ENCODE results near the gene SIX3. TPM values are rescaled to one million over a fixed set of nuclear protein-coding genes. Genes with fewer than 3 reads are reported as not detected.

Gene SIX3
- total and polyA plus RNA-seq, 4 donors, result not detected

- no peaks in the 10 kb centered on the region for H3K36me3 ChIP-seq (ENCODE audit: control insufficient read depth in 1 of 2, insufficient read depth in 2 of 2, low read length in 1 of 2)
- H3K4me1 ChIP-seq (ENCODE audit: control insufficient read depth in 1 of 2, insufficient read depth in 2 of 2, low read length in 2 of 2), result no peaks in the 10 kb centered on the region
- intact Hi-C loops (cut with DNase I), result no loop called here
- DNase-seq (no peak), ATAC-seq (ENCODE audit: low FRiP score) (no peak)
- no peaks in the 10 kb centered on the region for H3K27me3 ChIP-seq (ENCODE audit: control insufficient read depth in 1 of 2, insufficient read depth in 2 of 2, low read length in 1 of 2)
- WGBS, 2 donors, result 64 to 83% methylated on average over 15 of the region's 15 CpGs
- H3K9me3 ChIP-seq (ENCODE audit: control insufficient read depth, low read length), result no peaks in the 10 kb centered on the region
- H3K27ac ChIP-seq (ENCODE audit: low read depth in 1 of 2, low read length in 2 of 2), result no peak overlapping the region
- no peak overlapping the region for H3K4me3 ChIP-seq (ENCODE audit: low read length in 2 of 2)
Observed at GRCh38 chr2:44970846-44971450, 29.4 kb downstream of the SIX3 start.

GRCh38 chr2:44972771-44973535 lies 31.5 kb downstream of the SIX3 start:
- no peaks in the 10 kb centered on the region for H3K36me3 ChIP-seq (ENCODE audit: control insufficient read depth in 1 of 2, insufficient read depth in 2 of 2, low read length in 1 of 2)
- ATAC-seq (ENCODE audit: low FRiP score) (no peak), DNase-seq (no peak)
- no peaks in the 10 kb centered on the region for H3K4me1 ChIP-seq (ENCODE audit: control insufficient read depth in 1 of 2, insufficient read depth in 2 of 2, low read length in 2 of 2)
- no peak overlapping the region for H3K27ac ChIP-seq (ENCODE audit: low read depth in 1 of 2, low read length in 2 of 2)
- H3K27me3 ChIP-seq (ENCODE audit: control insufficient read depth in 1 of 2, insufficient read depth in 2 of 2, low read length in 1 of 2), result no peaks in the 10 kb centered on the region
- intact Hi-C loops (cut with DNase I), result no loop called here
- H3K9me3 ChIP-seq (ENCODE audit: control insufficient read depth, low read length), result no peaks in the 10 kb centered on the region
- no peak overlapping the region for H3K4me3 ChIP-seq (ENCODE audit: low read length in 2 of 2)
- WGBS, 2 donors, result 33% methylated on average over 11 of the region's 11 CpGs

GRCh38 chr2:44974064-44974715 lies 32.7 kb downstream of the SIX3 start:
- 53 to 71% methylated on average over 6 of the region's 6 CpGs for WGBS, 2 donors

GRCh38 chr2:44975571-44976450 lies 34.3 kb downstream of the SIX3 start:
- DNase-seq (no peak), ATAC-seq (ENCODE audit: low FRiP score) (no peak)
- no peaks in the 10 kb centered on the region for H3K27me3 ChIP-seq (ENCODE audit: control insufficient read depth in 1 of 2, insufficient read depth in 2 of 2, low read length in 1 of 2)
- H3K36me3 ChIP-seq (ENCODE audit: control insufficient read depth in 1 of 2, insufficient read depth in 2 of 2, low read length in 1 of 2), result no peaks in the 10 kb centered on the region
- no peaks in the 10 kb centered on the region for H3K9me3 ChIP-seq (ENCODE audit: control insufficient read depth, low read length)
- no peak overlapping the region for H3K27ac ChIP-seq (ENCODE audit: low read depth in 1 of 2, low read length in 2 of 2)
- intact Hi-C loops (cut with DNase I), result no loop called here
- no peaks in the 10 kb centered on the region for H3K4me1 ChIP-seq (ENCODE audit: control insufficient read depth in 1 of 2, insufficient read depth in 2 of 2, low read length in 2 of 2)
- H3K4me3 ChIP-seq (ENCODE audit: low read length in 2 of 2), result no peak overlapping the region
- 80 to 83% methylated on average over 24 of the region's 24 CpGs for whole genome bisulfite sequencing, 2 donors

More at GRCh38 chr2:44974064-44974715, 32.7 kb downstream of the SIX3 start:
- Histone ChIP-seq H3K27me3 (ENCODE audit: control insufficient read depth in 1 of 2, insufficient read depth in 2 of 2, low read length in 1 of 2) (no peaks in the 10 kb centered on the region), H3K4me1 (ENCODE audit: control insufficient read depth in 1 of 2, insufficient read depth in 2 of 2, low read length in 2 of 2) (no peaks in the 10 kb centered on the region), H3K9me3 (ENCODE audit: control insufficient read depth, low read length) (no peaks in the 10 kb centered on the region), H3K27ac (ENCODE audit: low read depth in 1 of 2, low read length in 2 of 2) (no peak overlapping the region), H3K36me3 (ENCODE audit: control insufficient read depth in 1 of 2, insufficient read depth in 2 of 2, low read length in 1 of 2) (no peaks in the 10 kb centered on the region), H3K4me3 (ENCODE audit: low read length in 2 of 2) (no peak overlapping the region)
- DNase-seq (no peak), ATAC-seq (ENCODE audit: low FRiP score) (no peak)
- intact Hi-C loops (cut with DNase I), result no loop called here

- ATAC-seq (ENCODE audit: low FRiP score) (no peak), DNase-seq (no peak)
- no peak overlapping the region for H3K4me3 ChIP-seq (ENCODE audit: low read length in 2 of 2)
- no peaks in the 10 kb centered on the region for H3K27me3 ChIP-seq (ENCODE audit: control insufficient read depth in 1 of 2, insufficient read depth in 2 of 2, low read length in 1 of 2)
- no peak overlapping the region for H3K27ac ChIP-seq (ENCODE audit: low read depth in 1 of 2, low read length in 2 of 2)
- H3K36me3 ChIP-seq (ENCODE audit: control insufficient read depth in 1 of 2, insufficient read depth in 2 of 2, low read length in 1 of 2), result no peaks in the 10 kb centered on the region
- H3K4me1 ChIP-seq (ENCODE audit: control insufficient read depth in 1 of 2, insufficient read depth in 2 of 2, low read length in 2 of 2), result no peaks in the 10 kb centered on the region
- intact Hi-C loops (cut with DNase I), result no loop called here
- H3K9me3 ChIP-seq (ENCODE audit: control insufficient read depth, low read length), result no peaks in the 10 kb centered on the region
- WGBS, 2 donors, result 76 to 82% methylated on average over 11 of the region's 11 CpGs
Observed at GRCh38 chr2:44979581-44979980, 38.1 kb downstream of the SIX3 start.

GRCh38 chr2:44980751-44981713 lies 39.5 kb downstream of the SIX3 start:
- no peaks in the 10 kb centered on the region for H3K4me1 ChIP-seq (ENCODE audit: control insufficient read depth in 1 of 2, insufficient read depth in 2 of 2, low read length in 2 of 2)
- H3K4me3 ChIP-seq (ENCODE audit: low read length in 2 of 2), result no peak overlapping the region
- ATAC-seq (ENCODE audit: low FRiP score) (no peak), DNase-seq (no peak)
- no peaks in the 10 kb centered on the region for H3K27me3 ChIP-seq (ENCODE audit: control insufficient read depth in 1 of 2, insufficient read depth in 2 of 2, low read length in 1 of 2)
- no peaks in the 10 kb centered on the region for H3K36me3 ChIP-seq (ENCODE audit: control insufficient read depth in 1 of 2, insufficient read depth in 2 of 2, low read length in 1 of 2)
- H3K27ac ChIP-seq (ENCODE audit: low read depth in 1 of 2, low read length in 2 of 2), result no peak overlapping the region
- WGBS, 2 donors, result 59 to 65% methylated on average over 9 of the region's 9 CpGs
- H3K9me3 ChIP-seq (ENCODE audit: control insufficient read depth, low read length), result no peaks in the 10 kb centered on the region
- intact Hi-C loops (cut with DNase I), result loop anchor here (1.0 to 2.0 kb wide), 3 partner anchors 34 to 515 kb away; no protein-coding TSS in a partner anchor

GRCh38 chr2:44981714-44982108 lies 40.2 kb downstream of the SIX3 start:
- peak; percentile 83 for ATAC-seq (ENCODE audit: low FRiP score)
- H3K36me3 ChIP-seq (ENCODE audit: control insufficient read depth in 1 of 2, insufficient read depth in 2 of 2, low read length in 1 of 2), result no peaks in the 10 kb centered on the region
- no peaks in the 10 kb centered on the region for H3K4me1 ChIP-seq (ENCODE audit: control insufficient read depth in 1 of 2, insufficient read depth in 2 of 2, low read length in 2 of 2)
- H3K27ac ChIP-seq (ENCODE audit: low read depth in 1 of 2, low read length in 2 of 2), result no peak overlapping the region
- intact Hi-C loops (cut with DNase I), result loop anchor here (1.0 to 2.0 kb wide), 3 partner anchors 33 to 515 kb away; no protein-coding TSS in a partner anchor
- peak; percentile 81 to 92 for DNase-seq
- no peaks in the 10 kb centered on the region for H3K27me3 ChIP-seq (ENCODE audit: control insufficient read depth in 1 of 2, insufficient read depth in 2 of 2, low read length in 1 of 2)
- H3K9me3 ChIP-seq (ENCODE audit: control insufficient read depth, low read length), result no peaks in the 10 kb centered on the region
- WGBS, 2 donors, result 8% methylated on average over 14 of the region's 14 CpGs
- H3K4me3 ChIP-seq (ENCODE audit: low read length in 2 of 2), result no peak overlapping the region
